ENCODE measurements around the gene MAP2K6.

- TF ChIP-seq CTCF (IDR thresholded peaks at IDR 0.05) (no peak), POLR2A (IDR thresholded peaks at IDR 0.05) (no peak)
Observed at GRCh38 chr17:69501591-69502468, 87.3 kb downstream of the MAP2K6 start.
